ENCODE measurements around the gene IRX3. TPM values are rescaled to one million over a fixed set of nuclear protein-coding genes. Genes with fewer than 3 reads are reported as not detected.

The IRX3 gene
- total and polyA plus RNA-seq, 2 of the 8 experiments (the other 6 are each of a cell fraction or from before 2014, with no cell fraction given): 0.50 to 1.6 TPM

DNA sequence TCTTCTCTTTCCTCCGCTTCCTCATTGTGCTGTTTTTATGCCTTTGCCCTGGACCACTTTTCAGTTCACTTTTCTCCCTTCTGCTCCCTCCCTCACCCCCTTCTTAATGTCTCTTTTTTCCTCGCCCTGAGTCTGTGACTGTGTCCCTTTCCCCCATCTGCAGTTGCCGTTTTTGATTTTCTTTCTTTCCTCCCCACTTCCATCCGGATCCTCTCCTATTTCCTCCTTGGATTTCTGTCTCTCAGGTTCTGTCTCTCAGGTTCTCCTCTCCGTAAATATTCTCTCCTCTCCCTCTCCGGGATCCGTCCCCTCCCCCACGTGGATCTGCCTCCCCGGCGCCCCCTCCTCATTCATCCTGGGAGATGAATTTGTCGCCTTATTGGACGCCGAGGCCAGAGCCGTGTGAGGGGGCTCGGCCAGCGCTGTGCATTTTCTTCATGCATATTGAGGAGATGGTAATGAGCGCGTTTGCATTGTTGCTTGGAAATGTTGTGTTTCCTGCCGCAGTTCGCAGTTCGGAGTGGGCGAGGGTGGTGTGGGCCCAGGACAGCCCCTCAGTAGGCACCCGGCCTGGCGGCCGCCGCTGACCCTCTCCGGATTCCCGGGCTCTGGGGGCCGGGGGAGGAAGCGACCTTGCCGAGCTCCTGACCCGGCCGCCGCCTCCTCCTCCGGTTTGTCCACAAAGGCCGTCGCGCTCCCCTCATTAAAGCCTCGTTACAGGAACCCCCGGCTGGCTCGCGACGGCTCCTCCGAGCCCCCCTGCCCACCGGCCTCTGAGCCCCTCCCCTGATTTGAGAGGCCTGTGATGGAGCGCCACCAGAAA is 4.5 kb upstream of the IRX3 start (continued):
- TF ChIP-seq, protein P1, sequence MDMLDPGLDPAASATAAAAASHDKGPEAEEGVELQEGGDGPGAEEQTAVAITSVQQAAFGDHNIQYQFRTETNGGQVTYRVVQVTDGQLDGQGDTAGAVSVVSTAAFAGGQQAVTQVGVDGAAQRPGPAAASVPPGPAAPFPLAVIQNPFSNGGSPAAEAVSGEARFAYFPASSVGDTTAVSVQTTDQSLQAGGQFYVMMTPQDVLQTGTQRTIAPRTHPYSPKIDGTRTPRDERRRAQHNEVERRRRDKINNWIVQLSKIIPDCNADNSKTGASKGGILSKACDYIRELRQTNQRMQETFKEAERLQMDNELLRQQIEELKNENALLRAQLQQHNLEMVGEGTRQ (IDR thresholded peaks at IDR 0.05; ENCODE audit: low read length): no peak

All from H1 (cell line).